ENCODE measurements around the gene TTC39A. TPM values are rescaled to one million over a fixed set of nuclear protein-coding genes. Genes with fewer than 3 reads are reported as not detected.
A peak's percentile ranks its signal among the peaks of the same experiment; 100 is the strongest.

TTC39A gene
- total and polyA plus RNA-seq, 12 donors: 4.3 to 38.7 (median 20.4) TPM

GRCh38 chr1:51265618-51266017 is 64.7 kb downstream of the TTC39A start:
- DNase-seq: no peak
- TF ChIP-seq CTCF (IDR thresholded peaks at IDR 0.05): no peak
- Histone ChIP-seq H3K36me3 (peaks cover 0 to 11% (median 0%) of the 10 kb centered on the region in 9 donors), H3K4me1 (peaks cover 5 to 97% (median 85%) of the 10 kb centered on the region in 9 donors), H3K9me3 (no peaks in the 10 kb centered on the region), H3K4me3 (no peak overlapping the region), H3K27ac (peak overlapping the region in 1 of 10 donors; percentile 80), H3K27me3 (no peaks in the 10 kb centered on the region)
- WGBS, 2 donors: 82% methylated on average over 4 of the region's 4 CpGs
- ATAC-seq: no peak
- intact Hi-C loops (cut with DNase I): no loop called here

GRCh38 chr1:51264451-51264850 is 65.9 kb downstream of the TTC39A start:
- DNase-seq: peak in 1 of 2 donors; percentile 14
- 5 to 12% methylated on average over 3 of the region's 3 CpGs for WGBS, 2 donors
- intact Hi-C loops (cut with DNase I): no loop called here

GRCh38 chr1:51263147-51263877 is 67.0 kb downstream of the TTC39A start:
- peak overlapping the region in 3 of 10 donors; percentile 56 to 80 (median 61) for H3K27ac ChIP-seq
- H3K4me1 ChIP-seq: peaks cover 11 to 100% (median 89%) of the 10 kb centered on the region in 9 donors

More at GRCh38 chr1:51264451-51264850, 65.9 kb downstream of the TTC39A start:
- no peaks in the 10 kb centered on the region for H3K27me3 ChIP-seq
- peaks cover 6 to 100% (median 89%) of the 10 kb centered on the region in 9 donors for H3K4me1 ChIP-seq
- ATAC-seq: peak in 7 of 8 donors; percentile 67 to 82 (median 75)
- no peak for TF ChIP-seq CTCF (IDR thresholded peaks at IDR 0.05)
- no peaks in the 10 kb centered on the region for H3K36me3 ChIP-seq
- peak overlapping the region in 6 of 10 donors; percentile 48 to 80 (median 60) for H3K27ac ChIP-seq
- H3K9me3 ChIP-seq: no peaks in the 10 kb centered on the region
- peak overlapping the region in 1 of 10 donors; percentile 3 for H3K4me3 ChIP-seq

GRCh38 chr1:51255331-51255730 is 75.0 kb downstream of the TTC39A start:
- no peak for ATAC-seq
- WGBS, 2 donors: 93% methylated on average over 3 of the region's 3 CpGs
- H3K36me3 ChIP-seq: no peaks in the 10 kb centered on the region
- H3K27me3 ChIP-seq: no peaks in the 10 kb centered on the region
- TF ChIP-seq CTCF (IDR thresholded peaks at IDR 0.05): no peak
- peaks cover 6 to 52% (median 35%) of the 10 kb centered on the region in 9 donors for H3K4me1 ChIP-seq
- H3K4me3 ChIP-seq: no peak overlapping the region
- no peaks in the 10 kb centered on the region for H3K9me3 ChIP-seq
- intact Hi-C loops (cut with DNase I): no loop called here
- DNase-seq: no peak
- H3K27ac ChIP-seq: peak overlapping the region in 1 of 10 donors; percentile 32

More at GRCh38 chr1:51263147-51263877, 67.0 kb downstream of the TTC39A start:
- no peak for DNase-seq
- Histone ChIP-seq H3K9me3 (no peaks in the 10 kb centered on the region), H3K4me3 (no peak overlapping the region), H3K36me3 (no peaks in the 10 kb centered on the region), H3K27me3 (no peaks in the 10 kb centered on the region)
- TF ChIP-seq CTCF (IDR thresholded peaks at IDR 0.05): no peak
- intact Hi-C loops (cut with DNase I): no loop called here
- ATAC-seq: no peak
- WGBS, 2 donors: 88 to 93% methylated on average over 4 of the region's 4 CpGs
